ENCODE measurements around the gene UBE2K.
"Not testable (repeated sequence)": the region's sequence is repeated elsewhere in the genome, so short reads cannot be mapped to it uniquely, and the experiment has no call there.

Gene UBE2K

DNA sequence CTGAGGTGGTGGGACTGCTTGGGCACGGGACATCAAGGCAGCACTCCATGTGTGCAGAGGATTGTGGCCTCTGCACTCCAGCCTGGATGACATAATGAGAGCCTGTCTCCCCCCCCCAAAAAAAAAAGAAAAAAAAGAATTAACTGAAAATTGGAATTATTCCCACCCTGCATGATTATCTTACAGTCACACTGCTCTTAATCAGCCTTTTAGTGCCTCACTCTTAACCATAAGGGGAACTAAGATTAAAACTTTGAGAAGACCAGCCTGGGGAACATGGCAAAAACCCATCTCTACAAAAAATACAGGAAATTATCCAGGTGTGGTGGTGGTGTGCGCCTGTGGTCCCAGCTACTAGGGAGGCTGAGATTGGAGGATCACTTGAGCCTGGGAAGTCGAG lies 94.6 kb downstream of the UBE2K start:
- in situ Hi-C loops (cut with MboI; ENCODE audit: low sequenced_read_pairs): no loop called here

DNA sequence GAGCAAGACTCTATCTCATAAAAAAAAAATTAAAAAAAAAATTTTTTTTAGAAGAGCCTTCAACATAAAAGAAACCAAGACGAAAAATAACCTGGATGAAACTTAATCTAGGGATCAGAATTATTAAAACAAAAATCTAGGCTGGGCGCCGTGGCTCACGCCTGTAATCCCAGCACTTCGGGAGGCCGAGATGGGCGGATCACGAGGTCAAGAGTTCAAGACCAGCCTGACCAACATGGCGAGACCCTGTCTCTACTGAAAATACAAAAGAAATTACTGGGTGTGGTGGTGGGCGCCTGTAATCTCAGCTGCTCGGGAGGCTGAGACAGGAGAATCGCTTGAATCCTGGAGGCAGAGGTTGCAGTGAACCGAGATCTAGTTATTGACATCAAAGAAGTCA lies 95.0 kb downstream of the UBE2K start:
- in situ Hi-C loops (cut with MboI; ENCODE audit: low sequenced_read_pairs): not testable (repeated sequence)

DNA sequence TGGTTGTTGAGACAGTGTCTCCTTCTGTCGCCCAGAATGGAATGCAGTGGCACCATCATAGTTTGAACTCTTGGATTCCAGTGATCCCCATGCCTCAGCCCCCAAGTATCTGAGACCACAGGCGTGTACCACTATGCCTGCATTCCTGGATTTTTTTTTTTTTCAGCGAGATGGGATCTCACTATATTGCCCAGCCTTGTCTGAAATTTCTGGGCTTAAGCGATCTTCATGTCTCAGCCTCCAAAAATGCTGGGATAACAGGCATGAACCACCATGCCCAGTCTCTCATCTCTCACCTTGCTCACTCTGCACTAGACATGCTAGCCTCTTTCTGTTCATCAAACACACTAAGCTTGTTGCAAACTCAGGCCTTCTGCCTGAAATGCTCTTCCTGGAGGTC lies 104.1 kb downstream of the UBE2K start:
- in situ Hi-C loops (cut with MboI; ENCODE audit: low sequenced_read_pairs): no loop called here

DNA sequence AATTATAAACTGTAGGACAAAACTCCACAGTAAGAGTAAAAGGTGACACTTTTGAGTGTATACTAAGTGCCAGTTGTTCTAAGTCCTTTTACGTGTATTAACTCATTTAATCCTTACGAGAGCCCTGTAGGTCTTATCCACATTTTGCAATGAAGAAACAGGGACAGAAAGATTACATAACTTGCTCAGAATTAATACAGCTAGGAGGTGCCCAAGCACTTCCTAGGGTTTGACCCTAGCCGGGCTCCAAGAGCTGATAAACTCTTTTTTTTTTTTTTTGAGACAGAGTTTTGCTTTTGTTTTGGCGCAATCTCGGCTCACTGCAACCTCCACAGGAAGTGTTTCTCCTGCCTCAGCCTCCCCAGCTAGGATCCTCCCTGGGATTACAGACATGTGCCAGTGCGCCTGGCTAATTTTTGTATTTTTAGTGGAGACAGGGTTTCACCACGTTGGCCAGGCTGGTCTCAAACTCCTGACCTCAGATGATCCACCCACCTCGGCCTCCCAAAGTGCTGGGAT lies 110.4 kb downstream of the UBE2K start:
- in situ Hi-C loops (cut with MboI; ENCODE audit: low sequenced_read_pairs): no loop called here

DNA sequence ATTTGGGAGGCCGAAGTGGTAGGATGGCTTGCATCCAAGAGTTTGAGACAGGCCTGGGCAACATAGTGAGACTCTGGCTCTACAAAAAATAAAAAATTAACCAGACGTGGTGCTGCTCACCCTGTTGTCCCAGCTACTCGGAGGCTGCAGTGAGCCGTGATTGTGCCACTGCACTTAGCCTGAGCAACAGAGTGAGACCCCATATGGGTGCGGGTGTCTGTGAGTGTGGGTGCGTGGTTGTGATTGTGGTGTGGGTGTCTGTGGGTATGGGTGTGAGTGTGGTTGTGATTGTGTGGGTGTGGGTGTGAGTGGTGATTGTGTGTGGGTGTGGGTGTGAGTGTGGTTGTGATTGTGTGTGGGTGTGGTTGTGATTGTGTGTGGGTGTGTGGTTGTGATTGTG lies 114.6 kb downstream of the UBE2K start:
- in situ Hi-C loops (cut with MboI; ENCODE audit: low sequenced_read_pairs): no loop called here

DNA sequence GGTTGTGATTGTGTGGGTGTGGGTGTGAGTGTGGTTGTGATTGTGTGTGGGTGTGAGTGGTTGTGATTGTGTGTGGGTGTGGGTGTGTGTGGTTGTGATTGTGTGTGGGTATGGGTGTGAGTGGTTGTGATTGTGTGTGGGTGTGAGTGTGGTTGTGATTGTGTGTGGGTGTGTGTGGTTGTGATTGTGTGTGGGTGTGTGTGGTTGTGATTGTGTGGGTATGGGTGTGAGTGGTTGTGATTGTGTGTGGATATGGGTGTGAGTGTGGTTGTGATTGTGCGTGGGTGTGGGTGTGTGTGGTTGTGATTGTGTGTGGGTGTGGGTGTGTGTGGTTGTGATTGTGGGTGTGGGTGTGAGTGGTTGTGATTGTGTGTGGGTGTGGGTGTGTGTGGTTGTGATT lies 115.1 kb downstream of the UBE2K start:
- in situ Hi-C loops (cut with MboI; ENCODE audit: low sequenced_read_pairs): not testable (repeated sequence)

DNA sequence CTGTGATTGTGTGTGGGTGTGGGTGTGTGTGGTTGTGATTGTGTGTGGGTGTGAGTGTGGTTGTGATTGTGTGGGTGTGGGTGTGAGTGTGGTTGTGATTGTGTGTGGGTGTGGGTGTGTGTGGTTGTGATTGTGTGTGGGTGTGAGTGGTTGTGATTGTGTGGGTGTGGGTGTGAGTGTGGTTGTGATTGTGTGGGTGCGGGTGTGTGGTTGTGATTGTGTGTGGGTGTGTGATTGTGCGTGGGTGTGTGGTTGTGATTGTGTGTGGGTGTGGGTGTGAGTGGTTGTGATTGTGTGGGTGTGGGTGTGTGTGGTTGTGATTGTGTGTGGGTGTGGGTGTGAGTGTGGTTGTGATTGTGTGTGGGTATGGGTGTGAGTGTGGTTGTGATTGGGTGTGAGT lies 115.8 kb downstream of the UBE2K start:
- in situ Hi-C loops (cut with MboI; ENCODE audit: low sequenced_read_pairs): not testable (repeated sequence)

DNA sequence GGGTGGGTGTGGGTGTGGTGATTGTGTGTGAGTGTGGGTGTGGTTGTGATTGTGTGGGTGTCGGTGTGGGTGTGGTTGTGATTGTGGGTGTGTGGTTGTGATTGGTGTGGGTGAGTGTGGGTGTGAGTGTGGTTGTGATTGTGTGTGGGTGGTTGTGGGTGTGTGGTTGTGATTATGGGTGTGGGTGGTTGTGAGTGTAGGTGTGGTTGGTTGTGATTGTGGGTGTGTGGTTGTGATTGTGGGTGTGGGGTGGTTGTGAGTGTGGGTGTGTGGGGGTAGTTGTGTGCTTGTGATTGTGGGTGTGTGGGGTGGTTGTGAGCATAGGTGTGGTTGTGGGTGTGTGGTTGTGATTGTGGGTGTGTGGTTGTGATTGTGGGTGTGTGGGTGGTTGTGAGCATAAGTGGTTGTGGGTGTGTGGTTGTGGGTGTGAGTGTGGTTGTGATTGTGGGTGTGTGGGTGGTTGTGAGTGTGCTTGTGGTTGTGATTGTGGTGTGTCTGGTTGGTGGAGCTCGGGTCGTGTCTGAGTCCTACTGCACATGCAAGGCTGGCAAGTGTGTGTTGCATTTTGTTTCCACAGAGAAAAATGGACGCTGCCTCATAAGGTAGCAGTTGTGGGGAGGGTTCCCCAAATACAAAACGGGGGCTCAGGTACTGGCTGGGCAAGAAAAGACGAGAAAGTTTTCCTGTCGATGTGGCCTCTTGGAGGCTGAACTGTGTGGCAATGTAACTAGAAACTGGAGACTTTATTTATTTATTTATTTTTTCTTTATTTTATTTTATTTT lies 116.7 kb downstream of the UBE2K start:
- in situ Hi-C loops (cut with MboI; ENCODE audit: low sequenced_read_pairs): no loop called here

DNA sequence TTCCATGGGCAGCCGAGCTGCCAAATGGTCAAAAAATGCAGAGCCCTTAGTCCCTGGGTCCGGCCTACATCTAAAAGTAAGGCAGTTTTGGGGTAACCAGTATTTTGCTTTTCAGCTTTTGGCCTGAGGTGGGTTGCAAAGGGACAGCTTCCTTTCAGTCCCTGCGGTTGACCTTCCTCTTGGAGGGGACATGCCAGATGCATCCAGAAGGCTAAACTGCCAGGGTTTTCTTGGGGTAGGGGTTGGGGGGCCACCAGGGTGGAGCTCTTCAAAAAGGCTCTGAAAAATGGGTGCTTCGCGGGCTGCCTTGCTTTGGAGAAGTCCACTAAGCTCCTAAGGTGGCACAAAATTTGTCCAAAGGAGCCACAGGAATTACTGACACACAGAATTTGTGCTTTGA lies 120.7 kb downstream of the UBE2K start:
- in situ Hi-C loops (cut with MboI; ENCODE audit: low sequenced_read_pairs): no loop called here

DNA sequence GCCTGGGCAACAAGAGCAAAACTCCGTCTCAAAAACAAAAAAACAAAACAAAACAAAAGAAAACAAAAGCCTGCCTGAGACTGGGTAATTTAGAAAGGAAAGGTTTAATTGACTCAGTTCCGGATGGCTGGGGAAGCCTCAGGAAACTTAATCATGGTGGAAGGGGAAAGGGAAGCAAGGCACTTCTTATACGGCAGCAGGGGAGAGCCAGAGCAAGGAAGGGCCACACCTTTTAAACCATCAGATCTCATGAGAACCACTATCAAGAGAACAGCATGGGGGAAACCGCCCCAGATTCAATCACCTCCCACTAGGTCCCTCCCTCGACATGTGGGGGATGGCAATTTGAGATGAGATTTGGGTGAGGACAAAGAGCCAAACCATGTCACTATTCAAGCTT lies 122.2 kb downstream of the UBE2K start:
- in situ Hi-C loops (cut with MboI; ENCODE audit: low sequenced_read_pairs): no loop called here

DNA sequence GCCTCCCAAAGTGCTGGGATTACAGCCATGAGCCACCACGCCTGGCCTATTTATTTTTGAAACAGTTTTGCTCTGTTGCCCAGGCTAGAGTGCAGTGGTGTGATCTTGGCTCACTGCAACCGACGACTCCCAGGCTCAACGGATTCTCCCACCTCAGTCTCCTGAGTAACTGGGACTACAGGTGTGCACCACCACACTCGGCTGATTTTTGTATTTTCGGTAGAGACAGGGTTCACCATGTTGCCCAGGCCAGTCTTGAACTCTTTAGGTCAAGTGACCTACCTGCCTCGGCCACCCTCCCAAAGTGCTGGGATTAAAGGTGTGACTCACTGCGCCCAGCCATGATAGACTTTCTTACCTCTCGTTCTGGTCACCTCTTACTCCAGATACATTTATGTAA lies 124.0 kb downstream of the UBE2K start:
- in situ Hi-C loops (cut with MboI; ENCODE audit: low sequenced_read_pairs): no loop called here

DNA sequence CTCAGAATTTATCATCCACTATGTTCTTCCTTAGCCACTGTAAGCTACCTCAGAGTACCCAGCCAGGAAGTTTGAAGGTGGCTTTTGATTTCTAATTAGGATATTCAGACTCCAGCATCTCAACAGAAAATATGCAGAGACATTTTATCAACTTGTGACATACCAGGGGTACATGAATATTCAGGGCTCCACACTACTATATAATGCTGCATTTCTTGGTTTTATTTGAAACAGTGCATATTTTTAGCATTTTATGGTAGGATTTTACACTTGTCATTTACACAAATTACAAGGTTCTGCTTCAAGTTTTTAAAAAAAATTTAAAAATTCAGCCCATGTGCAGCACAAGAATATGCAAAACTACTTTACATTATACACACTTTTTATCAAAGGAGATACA lies 124.7 kb downstream of the UBE2K start:
- in situ Hi-C loops (cut with MboI; ENCODE audit: low sequenced_read_pairs): no loop called here

DNA sequence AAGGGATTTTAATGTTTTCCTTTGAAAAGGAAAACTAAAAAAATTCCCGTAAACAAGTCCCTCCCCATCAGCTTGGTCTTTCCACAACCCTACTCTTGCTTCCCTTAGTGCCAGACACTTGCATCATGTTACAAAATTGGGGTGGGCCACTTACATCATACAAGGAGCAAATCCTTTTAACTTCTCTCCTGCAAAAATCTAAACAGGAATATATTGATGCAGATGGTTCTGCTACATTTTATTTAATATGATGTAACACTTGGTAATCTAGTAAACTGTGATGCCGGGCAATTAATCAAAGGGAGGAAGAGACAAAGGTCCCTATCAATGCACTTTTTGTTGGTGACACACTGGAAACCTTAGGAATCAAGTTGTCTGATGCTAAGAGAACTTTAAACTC lies 125.3 kb downstream of the UBE2K start:
- in situ Hi-C loops (cut with MboI; ENCODE audit: low sequenced_read_pairs): no loop called here

DNA sequence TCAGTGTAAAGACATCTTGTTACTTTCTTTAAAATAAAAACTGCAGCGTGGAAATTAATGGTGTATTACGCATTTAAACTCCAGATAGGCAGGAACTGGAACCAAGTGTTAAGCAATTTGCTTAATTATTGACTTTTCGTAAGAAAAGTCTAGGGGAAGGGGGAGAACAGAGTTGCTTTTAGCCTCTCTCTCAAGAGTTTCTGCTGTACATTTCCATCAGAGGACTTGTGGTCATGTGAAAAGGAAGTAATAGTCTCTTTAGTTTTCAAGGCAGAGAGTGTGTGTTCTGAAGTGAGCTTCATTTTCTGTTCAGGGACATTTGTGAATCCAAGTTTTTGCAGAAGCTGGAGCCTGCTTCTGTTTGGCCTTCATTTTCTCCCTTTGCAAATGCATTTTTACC lies 127.2 kb downstream of the UBE2K start:
- in situ Hi-C loops (cut with MboI; ENCODE audit: low sequenced_read_pairs): no loop called here

DNA sequence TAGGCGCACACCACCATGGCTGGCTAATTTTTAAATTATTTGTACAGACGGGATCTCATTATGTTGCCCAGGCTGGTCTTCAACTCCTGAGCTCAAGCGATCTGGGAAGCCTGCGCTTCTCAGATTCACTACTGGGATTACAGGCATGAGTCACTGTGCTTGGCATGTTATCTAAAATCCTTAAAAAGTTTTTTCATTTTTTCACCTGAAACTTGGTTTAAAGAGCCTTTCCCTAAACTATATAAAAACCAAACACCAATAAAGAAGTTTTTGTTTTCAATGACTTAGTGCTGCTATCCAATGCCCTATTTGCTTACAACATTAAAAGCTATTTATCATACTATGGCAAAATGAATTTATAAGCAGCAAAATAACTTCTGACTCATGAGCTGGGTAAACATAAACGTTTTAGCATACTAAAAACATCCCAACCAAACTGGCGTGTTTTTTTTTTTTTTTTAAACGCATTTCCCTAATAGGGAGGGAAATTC lies 127.8 kb downstream of the UBE2K start:
- in situ Hi-C loops (cut with MboI; ENCODE audit: low sequenced_read_pairs): no loop called here
